SK-N-SH (cell line): ENCODE data around the gene PCED1B. TPM values are rescaled to one million over a fixed set of nuclear protein-coding genes. Genes with fewer than 3 reads are reported as not detected.

ENCODE experiments used
- CTCF ChIA-PET: fragments of 300-600, 350-600 bp; formaldehyde crosslinking; extraction: SDS; loops from one replicate; lab custom pipeline; 2021; lab: Yijun Ruan, JAX
- POLR2A ChIA-PET: fragments of 350-600 bp; sonication (Branson Sonifier 250); formaldehyde crosslinking; extraction: SDS; loops from one replicate; lab custom pipeline; 2020; ENCODE audit warnings: antibody characterized with exemption, inconsistent platforms; lab: Yijun Ruan, JAX
- DNase-seq: peaks from one replicate; pipeline ENCODE4 v3.0.0; 2012
- H2AFZ ChIP-seq: fragments of 200-600 bp; sonication (generic); 2 replicates; pipeline ENCODE4 v1.8.1; 2016; ENCODE audit warnings: antibody characterized with exemption, mild to moderate bottlenecking, low read depth
- H3F3A ChIP-seq: fragments of 200-600 bp; sonication (generic); replicated peaks from 2 replicates; pipeline ENCODE3; 2016; ENCODE audit warnings: antibody characterized with exemption, mild to moderate bottlenecking; ENCODE audit not compliant: insufficient read depth
- H3K27ac ChIP-seq, 2 experiments: fragments of 200-500 bp in 1 of 2; fragments of 200-600 bp in 1 of 2; sonication (Bioruptor generic) in 1 of 2; sonication (generic), shearing (Covaris generic) in 1 of 2; 2 replicates each; pipeline versions ENCODE4 v1.5.1 to v1.6.1; 2014 to 2016; ENCODE audit warnings: low read depth in 2 of 2, inconsistent platforms in 1 of 2, low read length in 1 of 2, mild to moderate bottlenecking in 1 of 2, mixed read lengths in 1 of 2
- H3K27me3 ChIP-seq: fragments of 200-600 bp; sonication (generic), shearing (Covaris generic); 2 replicates; pipeline ENCODE4 v1.6.1; 2016; ENCODE audit warnings: mixed run types; ENCODE audit not compliant: insufficient read depth
- H3K36me3 ChIP-seq, 2 experiments: fragments of 200-500 bp in 1 of 2; fragments of 200-600 bp in 1 of 2; sonication (Bioruptor generic) in 1 of 2; sonication (generic) in 1 of 2; replicated peaks in 1 of 2; 2 replicates each; pipeline versions ENCODE3 to v1.5.1; 2014 to 2016; ENCODE audit warnings: low read length in 1 of 2, mild to moderate bottlenecking in 1 of 2; ENCODE audit not compliant: insufficient read depth in 2 of 2, control insufficient read depth in 1 of 2
- H3K4me1 ChIP-seq, 2 experiments: fragments of 200-500 bp in 1 of 2; fragments of 200-600 bp in 1 of 2; sonication (Bioruptor generic) in 1 of 2; sonication (generic), shearing (Covaris generic) in 1 of 2; 2 replicates each; pipeline versions ENCODE4 v1.5.1 to v1.6.1; 2014 to 2016; ENCODE audit warnings: low read depth in 1 of 2, low read length in 1 of 2, mixed run types in 1 of 2; ENCODE audit not compliant: insufficient read depth in 2 of 2, control insufficient read depth in 1 of 2
- H3K4me2 ChIP-seq: fragments of 200-600 bp; sonication (generic), shearing (Covaris generic); 2 replicates; pipeline ENCODE4 v1.6.1; 2017; ENCODE audit warnings: mixed run types
- H3K4me3 ChIP-seq, 2 experiments: fragments of 200-500 bp in 1 of 2; fragments of 200-600 bp in 1 of 2; sonication (Bioruptor generic) in 1 of 2; sonication (generic), shearing (Covaris generic) in 1 of 2; 2 replicates each; pipeline versions ENCODE4 v1.5.1 to v1.8.1; 2014 to 2016; ENCODE audit warnings: low read depth in 2 of 2, inconsistent platforms in 1 of 2, low read length in 1 of 2, mild to moderate bottlenecking in 1 of 2, mixed read lengths in 1 of 2, moderate library complexity in 1 of 2
- H3K79me2 ChIP-seq: fragments of 200-600 bp; sonication (generic); 2 replicates; pipeline ENCODE4 v1.8.1; 2017; ENCODE audit warnings: mild to moderate bottlenecking; ENCODE audit not compliant: insufficient read depth
- H3K9ac ChIP-seq: fragments of 200-600 bp; sonication (generic); 2 replicates; pipeline ENCODE4 v1.6.1; 2017; ENCODE audit warnings: mixed run types
- H3K9me2 ChIP-seq: fragments of 200-600 bp; sonication (generic); 2 replicates; pipeline ENCODE4 v1.6.1; 2017; ENCODE audit warnings: mixed run types
- H3K9me3 ChIP-seq: fragments of 200-600 bp; sonication (generic); 2 replicates; pipeline ENCODE4 v1.6.1; 2017; ENCODE audit warnings: mixed run types, mild to moderate bottlenecking, moderate library complexity
- H4K20me1 ChIP-seq: fragments of 200-600 bp; sonication (generic); 2 replicates; pipeline ENCODE4 v1.6.1; 2017; ENCODE audit warnings: mild to moderate bottlenecking, mixed run types; ENCODE audit not compliant: insufficient read depth
- ELF1 ChIP-seq: IDR thresholded peaks from 2 replicates; pipeline ENCODE4 v1.4.0; 2012
- EZH2phosphoT487 ChIP-seq: fragments of 200-600 bp; sonication (generic); IDR thresholded peaks from 2 replicates; pipeline ENCODE4 v1.6.1; 2017; ENCODE audit warnings: low read depth, mixed run types, mild to moderate bottlenecking, antibody characterized with exemption, moderate library complexity, borderline replicate concordance
- FOXJ3 ChIP-seq: sonication (generic); formaldehyde crosslinking; IDR thresholded peaks from 2 replicates; pipeline ENCODE4 v1.5.1; 2020; ENCODE audit warnings: mild to moderate bottlenecking, missing genetic modification reagents
- GABPA ChIP-seq: IDR thresholded peaks from 2 replicates; pipeline ENCODE4 v1.4.0; 2012; ENCODE audit warnings: low read depth, mild to moderate bottlenecking
- GATA2 ChIP-seq: sonication (generic); formaldehyde crosslinking; IDR thresholded peaks from 2 replicates; pipeline ENCODE4 v1.5.0; 2020; ENCODE audit warnings: mild to moderate bottlenecking, missing genetic modification reagents
- JUND ChIP-seq: IDR thresholded peaks from 2 replicates; pipeline ENCODE4 v1.4.0; 2012
- MEF2A ChIP-seq: IDR thresholded peaks from 2 replicates; pipeline ENCODE4 v1.4.0; 2012; ENCODE audit warnings: low read depth, borderline replicate concordance
- MXI1 ChIP-seq: IDR thresholded peaks from 2 replicates; pipeline ENCODE4 v1.6.1; 2012; ENCODE audit warnings: mild to moderate bottlenecking, low read depth, low read length, improper control_type of control experiment
- NRF1 ChIP-seq: IDR thresholded peaks from 2 replicates; pipeline ENCODE4 v1.6.1; 2012; ENCODE audit warnings: low read depth, mild to moderate bottlenecking, low read length
- RAD21 ChIP-seq: IDR thresholded peaks from 2 replicates; pipeline ENCODE4 v1.6.1; 2012; ENCODE audit warnings: mild to moderate bottlenecking, low read length
- RCOR1 ChIP-seq: fragments of 150-350 bp; IDR thresholded peaks from 2 replicates; pipeline ENCODE4 v1.6.1; 2017; ENCODE audit warnings: antibody characterized with exemption, low read length
- RXRA ChIP-seq: IDR thresholded peaks from 2 replicates; pipeline ENCODE4 v1.4.0; 2012; ENCODE audit warnings: low read depth, mild to moderate bottlenecking, borderline replicate concordance
- SIN3A ChIP-seq: IDR thresholded peaks from 2 replicates; pipeline ENCODE4 v1.6.1; 2012; ENCODE audit warnings: low read depth, mild to moderate bottlenecking, low read length, moderate library complexity, borderline replicate concordance
- SMC3 ChIP-seq: IDR thresholded peaks from 2 replicates; pipeline ENCODE4 v1.6.1; 2012; ENCODE audit warnings: low read depth, low read length, improper control_type of control experiment
- TCF12 ChIP-seq: IDR thresholded peaks from 2 replicates; pipeline ENCODE4 v1.4.0; 2012
- TEAD4 ChIP-seq: IDR thresholded peaks from 2 replicates; pipeline ENCODE4 v1.4.0; 2012; ENCODE audit warnings: mild to moderate bottlenecking, borderline replicate concordance; ENCODE audit not compliant: insufficient read depth
- USF2 ChIP-seq: fragments of 150-350 bp; IDR thresholded peaks from 2 replicates; pipeline ENCODE4 v1.6.1; 2017; ENCODE audit warnings: antibody characterized with exemption, low read length, low read depth, borderline replicate concordance
- ZBTB33 ChIP-seq: IDR thresholded peaks from 2 replicates; pipeline ENCODE4 v1.4.0; 2012; ENCODE audit warnings: low read depth, borderline replicate concordance
- WGBS: methylation state at CpG from one replicate; pipeline ENCODE4 v1.1.6; 2017; ENCODE audit warnings: low lambda C conversion rate; 5-methylcytosine and 5-hydroxymethylcytosine counted together
- polyA plus RNA-seq, 3 experiments: library from polyadenylated mRNA; depleted of rRNA; stranded (reverse); fragments of >200 nt; gene quantifications; 2 replicates each; pipeline ENCODE4 v1.2.3, GENCODE V29; 2012

PCED1B gene
- polyA plus RNA-seq, 1 of the 3 experiments (the other 2 are of a cell fraction) = 0.21 TPM

GRCh38 chr12:47110718-47111391 is 31.4 kb downstream of the PCED1B start:
- ChIA-PET CTCF (no interaction called here), POLR2A (no interaction called here)
- Histone ChIP-seq H3F3A (no peaks in the 10 kb centered on the region), H3K9ac (no peak overlapping the region), H3K9me2 (no peaks in the 10 kb centered on the region), H3K4me3 (no peak overlapping the region), H3K4me1 (no peaks in the 10 kb centered on the region), H3K4me2 (no peak overlapping the region), H3K9me3 (no peaks in the 10 kb centered on the region), H3K27ac (no peak overlapping the region), H3K79me2 (no peaks in the 10 kb centered on the region), H3K36me3 (no peaks in the 10 kb centered on the region), H4K20me1 (no peaks in the 10 kb centered on the region), H2AFZ (no peak overlapping the region), H3K27me3 (peaks cover 7% of the 10 kb centered on the region; the same call in 1 of the 2 replicates)
- TF ChIP-seq RAD21 = no peak
- TF ChIP-seq ZBTB33 = no peak
- TF ChIP-seq MXI1 = no peak
- TF ChIP-seq TEAD4 = no peak
- no peak for TF ChIP-seq ELF1
- TF ChIP-seq RXRA = no peak
- no peak for TF ChIP-seq TCF12
- no peak for TF ChIP-seq GABPA
- TF ChIP-seq GATA2 (CRISPR knock-in tag) = no peak
- no peak for TF ChIP-seq USF2
- TF ChIP-seq RCOR1 = no peak
- TF ChIP-seq SMC3 = no peak
- TF ChIP-seq FOXJ3 (CRISPR knock-in tag) = no peak
- TF ChIP-seq MEF2A = no peak
- no peak for TF ChIP-seq EZH2phosphoT487
- no peak for TF ChIP-seq JUND
- TF ChIP-seq NRF1 = no peak
- TF ChIP-seq SIN3A = no peak
- 21% methylated on average over 2 of the region's 2 CpGs for WGBS
- no peak for DNase-seq
